ENCODE results near the gene UST. TPM values are rescaled to one million over a fixed set of nuclear protein-coding genes. Genes with fewer than 3 reads are reported as not detected.

Gene UST
- polyA plus RNA-seq, 1 donor (not counting 4 experiments of a cell fraction or from before 2014, with no cell fraction given), result 6.1 TPM

DNA sequence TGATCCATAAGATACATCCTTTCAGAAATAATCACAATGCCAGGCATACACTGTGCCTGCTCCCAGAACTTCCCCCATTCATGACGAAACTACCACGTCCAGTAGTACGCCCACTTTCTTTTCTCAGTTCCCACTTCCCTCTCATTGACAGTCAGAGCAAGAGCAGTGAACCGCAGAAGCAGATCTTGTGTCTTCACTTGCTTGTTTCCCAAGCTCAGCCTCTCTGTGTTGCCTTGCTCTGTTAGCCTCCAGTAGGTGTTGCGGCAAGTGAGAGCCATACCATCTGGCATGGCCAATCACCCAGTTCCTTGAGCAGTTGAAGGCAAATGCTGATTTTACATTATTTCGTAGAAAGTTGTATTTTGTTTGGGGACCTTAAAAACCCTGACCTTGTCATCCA, 11.7 kb downstream of the UST start:
- Histone ChIP-seq H3K9ac (ENCODE audit: control insufficient read depth, extremely low read depth, insufficient read depth, low read length) (no peak overlapping the region), H3K79me2 (ENCODE audit: control insufficient read depth, insufficient read depth, low read length) (no peaks in the 10 kb centered on the region), H3K9me3 (ENCODE audit: control insufficient read depth, low read depth, low read length) (no peaks in the 10 kb centered on the region), H3K27me3 (ENCODE audit: control insufficient read depth, extremely low read depth, insufficient read depth, low read length) (no peaks in the 10 kb centered on the region), H3K4me1 (ENCODE audit: control insufficient read depth, extremely low read depth, insufficient read depth, low read length) (peaks cover 18% of the 10 kb centered on the region), H3K9me1 (ENCODE audit: control insufficient read depth, extremely low read depth, insufficient read depth, low read length) (no peaks in the 10 kb centered on the region), H3K36me3 (ENCODE audit: control insufficient read depth in 2 of 2, extremely low read depth in 1 of 2, insufficient read depth in 2 of 2, low read length in 2 of 2) (no peaks in the 10 kb centered on the region), H3K27ac (ENCODE audit: control insufficient read depth, insufficient read depth, low read length) (no peak overlapping the region), H4K20me1 (ENCODE audit: control insufficient read depth, extremely low read depth, insufficient read depth, low read length) (no peaks in the 10 kb centered on the region), H2AFZ (ENCODE audit: control insufficient read depth, low read length) (no peak overlapping the region), H3K4me3 (ENCODE audit: control insufficient read depth in 2 of 3, extremely low read depth in 1 of 3, insufficient read depth in 2 of 3, low read depth in 1 of 3, low read length in 3 of 3) (no peak overlapping the region), H3K4me2 (ENCODE audit: control insufficient read depth, extremely low read depth, insufficient read depth, low read depth, low read length) (no peak overlapping the region)
- FAIRE-seq (no peak), DNase-seq (ENCODE audit: low read depth, low spot score) (no peak)
- TF ChIP-seq EZH2 (IDR thresholded peaks at IDR 0.05; ENCODE audit: low read length) (no peak), CTCF (optimal IDR thresholded peaks at IDR 0.05 in 1 of 3, IDR thresholded peaks at IDR 0.05 in 1 of 3, conservative IDR thresholded peaks at IDR 0.05 in 1 of 3; ENCODE audit: extremely low read depth in 1 of 3, insufficient read depth in 2 of 3, low read length in 3 of 3) (no peak)
- dilution Hi-C loops (cut with MboI; ENCODE audit: extremely low pct_ligation_motif_present, low sequenced_read_pairs), result no loop called here

- H3K4me1 ChIP-seq (ENCODE audit: control insufficient read depth, extremely low read depth, insufficient read depth, low read length), result peaks cover 18% of the 10 kb centered on the region
- H3K79me2 ChIP-seq (ENCODE audit: control insufficient read depth, insufficient read depth, low read length), result no peaks in the 10 kb centered on the region
- DNase-seq (ENCODE audit: low read depth, low spot score) (no peak), FAIRE-seq (peak; percentile 48)
- no peaks in the 10 kb centered on the region for H3K27me3 ChIP-seq (ENCODE audit: control insufficient read depth, extremely low read depth, insufficient read depth, low read length)
- H3K4me2 ChIP-seq (ENCODE audit: control insufficient read depth, extremely low read depth, insufficient read depth, low read depth, low read length), result peak overlapping the region; percentile 84
- no peak overlapping the region for H2AFZ ChIP-seq (ENCODE audit: control insufficient read depth, low read length)
- peak overlapping the region in 2 of 3 experiments; percentile 26 to 57 for H3K4me3 ChIP-seq (ENCODE audit: control insufficient read depth in 2 of 3, extremely low read depth in 1 of 3, insufficient read depth in 2 of 3, low read depth in 1 of 3, low read length in 3 of 3)
- peak overlapping the region; percentile 29 for H3K9ac ChIP-seq (ENCODE audit: control insufficient read depth, extremely low read depth, insufficient read depth, low read length)
- H3K36me3 ChIP-seq (ENCODE audit: control insufficient read depth in 2 of 2, extremely low read depth in 1 of 2, insufficient read depth in 2 of 2, low read length in 2 of 2), result no peaks in the 10 kb centered on the region
- H3K9me1 ChIP-seq (ENCODE audit: control insufficient read depth, extremely low read depth, insufficient read depth, low read length), result no peaks in the 10 kb centered on the region
- dilution Hi-C loops (cut with MboI; ENCODE audit: extremely low pct_ligation_motif_present, low sequenced_read_pairs), result no loop called here
- peak overlapping the region; percentile 42 for H3K27ac ChIP-seq (ENCODE audit: control insufficient read depth, insufficient read depth, low read length)
- TF ChIP-seq EZH2 (IDR thresholded peaks at IDR 0.05; ENCODE audit: low read length), result no peak
- TF ChIP-seq CTCF (optimal IDR thresholded peaks at IDR 0.05 in 1 of 3, IDR thresholded peaks at IDR 0.05 in 1 of 3, conservative IDR thresholded peaks at IDR 0.05 in 1 of 3; ENCODE audit: extremely low read depth in 1 of 3, insufficient read depth in 2 of 3, low read length in 3 of 3), result no peak
- no peaks in the 10 kb centered on the region for H3K9me3 ChIP-seq (ENCODE audit: control insufficient read depth, low read depth, low read length)
- no peaks in the 10 kb centered on the region for H4K20me1 ChIP-seq (ENCODE audit: control insufficient read depth, extremely low read depth, insufficient read depth, low read length)
These were observed 13.4 kb downstream of the UST start for GRCh38 chr6:148760258-148760534.
